AG09309 (cell line): ENCODE measurements around the gene SNX7.

ENCODE experiments used
- DNase-seq: peaks from one replicate; pipeline ENCODE4 v3.0.0-alpha.2; 2010; ENCODE audit warnings: low read depth
- H3K4me3 ChIP-seq: 2 replicates; pipeline ENCODE4 v1.5.1; 2011; ENCODE audit warnings: mild to moderate bottlenecking, low read depth, low read length, moderate library complexity; ENCODE audit not compliant: control insufficient read depth
- TF ChIP-seq, protein P1 (sequence below): IDR thresholded peaks from 2 replicates; pipeline ENCODE4 v1.5.1; 2011; ENCODE audit warnings: mild to moderate bottlenecking, low read depth, low read length, inconsistent platforms; ENCODE audit not compliant: insufficient read depth, control insufficient read depth; ENCODE audit errors: missing control alignments

Gene SNX7, protein sequence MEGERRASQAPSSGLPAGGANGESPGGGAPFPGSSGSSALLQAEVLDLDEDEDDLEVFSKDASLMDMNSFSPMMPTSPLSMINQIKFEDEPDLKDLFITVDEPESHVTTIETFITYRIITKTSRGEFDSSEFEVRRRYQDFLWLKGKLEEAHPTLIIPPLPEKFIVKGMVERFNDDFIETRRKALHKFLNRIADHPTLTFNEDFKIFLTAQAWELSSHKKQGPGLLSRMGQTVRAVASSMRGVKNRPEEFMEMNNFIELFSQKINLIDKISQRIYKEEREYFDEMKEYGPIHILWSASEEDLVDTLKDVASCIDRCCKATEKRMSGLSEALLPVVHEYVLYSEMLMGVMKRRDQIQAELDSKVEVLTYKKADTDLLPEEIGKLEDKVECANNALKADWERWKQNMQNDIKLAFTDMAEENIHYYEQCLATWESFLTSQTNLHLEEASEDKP

DNA sequence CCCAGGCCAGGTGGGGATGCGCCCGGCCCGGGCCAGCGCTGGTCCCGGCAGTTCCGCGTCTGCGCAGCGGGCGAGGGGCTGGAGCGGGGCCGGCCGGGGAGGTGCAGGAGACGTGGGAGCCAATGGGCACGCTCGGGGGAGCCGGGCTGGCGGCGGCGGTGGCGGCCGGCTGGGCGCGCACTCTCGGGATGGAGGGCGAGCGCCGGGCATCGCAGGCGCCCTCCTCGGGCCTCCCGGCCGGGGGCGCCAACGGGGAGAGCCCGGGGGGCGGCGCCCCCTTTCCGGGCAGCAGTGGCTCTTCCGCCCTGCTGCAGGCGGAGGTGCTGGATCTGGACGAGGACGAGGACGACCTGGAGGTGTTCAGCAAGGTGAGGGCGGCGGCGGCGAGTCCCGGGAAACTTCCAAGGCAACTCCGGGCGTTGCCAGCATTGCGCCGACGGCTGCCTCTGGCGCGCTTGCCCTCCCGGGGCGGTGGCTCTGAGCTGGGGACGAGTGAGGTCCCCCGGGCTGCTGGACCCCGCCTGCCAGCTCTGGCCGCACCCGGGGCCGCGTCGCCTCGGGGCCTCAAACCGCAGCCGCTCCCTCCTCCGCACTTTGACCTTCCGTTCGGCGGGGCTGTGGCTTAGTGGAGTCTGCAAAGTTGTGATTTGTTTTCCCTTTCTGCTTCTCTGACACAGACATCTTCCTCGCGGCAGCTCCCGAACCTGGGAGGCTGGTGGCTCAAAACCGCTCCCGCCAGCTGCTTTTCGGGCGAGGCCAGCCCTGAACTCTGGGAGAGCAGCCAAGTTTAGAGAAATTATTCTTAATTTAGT, at the start of gene SNX7:
SNX7 (plus strand) TSS at position 178 of the 812 bp plus-strand sequence; CDS start at position 189, 11 bp downstream.
- TF ChIP-seq, protein P1, sequence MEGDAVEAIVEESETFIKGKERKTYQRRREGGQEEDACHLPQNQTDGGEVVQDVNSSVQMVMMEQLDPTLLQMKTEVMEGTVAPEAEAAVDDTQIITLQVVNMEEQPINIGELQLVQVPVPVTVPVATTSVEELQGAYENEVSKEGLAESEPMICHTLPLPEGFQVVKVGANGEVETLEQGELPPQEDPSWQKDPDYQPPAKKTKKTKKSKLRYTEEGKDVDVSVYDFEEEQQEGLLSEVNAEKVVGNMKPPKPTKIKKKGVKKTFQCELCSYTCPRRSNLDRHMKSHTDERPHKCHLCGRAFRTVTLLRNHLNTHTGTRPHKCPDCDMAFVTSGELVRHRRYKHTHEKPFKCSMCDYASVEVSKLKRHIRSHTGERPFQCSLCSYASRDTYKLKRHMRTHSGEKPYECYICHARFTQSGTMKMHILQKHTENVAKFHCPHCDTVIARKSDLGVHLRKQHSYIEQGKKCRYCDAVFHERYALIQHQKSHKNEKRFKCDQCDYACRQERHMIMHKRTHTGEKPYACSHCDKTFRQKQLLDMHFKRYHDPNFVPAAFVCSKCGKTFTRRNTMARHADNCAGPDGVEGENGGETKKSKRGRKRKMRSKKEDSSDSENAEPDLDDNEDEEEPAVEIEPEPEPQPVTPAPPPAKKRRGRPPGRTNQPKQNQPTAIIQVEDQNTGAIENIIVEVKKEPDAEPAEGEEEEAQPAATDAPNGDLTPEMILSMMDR = no peak
- peak within 1 kb of the TSS; percentile 76 for H3K4me3 ChIP-seq
- no peak for DNase-seq

DNA sequence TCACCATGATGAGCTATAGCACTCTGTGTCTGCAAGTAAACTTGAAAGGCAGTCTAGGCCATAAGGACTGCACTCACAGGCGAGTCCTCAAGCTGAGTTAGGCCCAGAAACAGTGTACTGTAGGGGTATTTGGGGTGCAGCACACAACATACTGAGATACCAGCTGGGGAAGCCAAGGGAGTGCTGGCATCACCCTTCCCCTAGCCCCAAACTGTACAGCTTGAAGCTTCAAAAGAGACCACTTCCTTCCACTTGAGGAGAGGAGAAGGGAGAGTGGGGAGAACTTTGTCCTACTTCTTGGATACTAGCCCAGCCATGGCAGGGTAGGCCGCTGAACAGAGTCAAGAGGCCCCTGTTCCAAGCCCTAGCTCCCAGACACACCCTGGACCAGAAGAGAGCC, 24.2 kb upstream of the SNX7 start:
- DNase-seq = no peak
- TF ChIP-seq, protein P1 = no peak
- H3K4me3 ChIP-seq = no peak overlapping the region

DNA sequence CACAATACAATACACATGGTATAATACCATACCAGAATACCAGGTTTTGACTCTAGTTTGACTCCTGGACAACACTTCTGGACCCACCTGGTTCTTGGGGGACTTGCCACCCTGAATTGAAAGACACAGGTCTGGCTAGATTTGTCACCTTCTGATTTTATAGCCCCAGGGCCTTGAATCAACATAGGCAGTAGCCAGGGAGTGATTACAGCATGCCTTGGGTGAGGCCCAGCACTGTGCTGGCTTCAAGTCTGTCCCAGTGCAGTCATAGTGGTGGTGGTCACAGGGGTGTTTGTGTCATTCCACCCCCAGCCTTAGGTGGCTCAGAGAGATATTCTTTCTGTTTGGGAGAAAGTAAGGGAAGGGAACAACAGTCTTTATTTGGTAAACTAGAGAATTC, 23.3 kb upstream of the SNX7 start:
- no peak overlapping the region for H3K4me3 ChIP-seq
- DNase-seq = no peak
- TF ChIP-seq, protein P1 = no peak

DNA sequence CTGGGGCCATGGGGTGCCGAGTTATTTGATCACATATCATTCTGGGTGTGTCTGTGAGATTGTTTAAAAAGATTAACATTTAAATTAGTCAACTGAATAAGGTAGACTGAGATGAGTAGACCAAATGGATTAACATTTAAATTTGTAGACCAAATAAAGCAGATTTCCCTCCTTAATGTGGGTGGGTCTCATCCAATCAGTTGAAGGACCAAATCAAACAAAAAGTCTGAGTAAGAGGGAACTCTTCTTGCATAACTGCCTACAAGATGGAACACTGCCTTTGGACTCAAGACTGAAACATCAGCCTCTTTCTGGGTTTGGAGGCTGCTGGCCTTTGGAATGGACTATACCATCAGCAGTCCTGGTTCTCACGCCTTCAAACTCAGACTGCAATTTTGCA, 17.0 kb upstream of the SNX7 start:
- TF ChIP-seq, protein P1 = no peak
- H3K4me3 ChIP-seq = no peak overlapping the region
- no peak for DNase-seq

DNA sequence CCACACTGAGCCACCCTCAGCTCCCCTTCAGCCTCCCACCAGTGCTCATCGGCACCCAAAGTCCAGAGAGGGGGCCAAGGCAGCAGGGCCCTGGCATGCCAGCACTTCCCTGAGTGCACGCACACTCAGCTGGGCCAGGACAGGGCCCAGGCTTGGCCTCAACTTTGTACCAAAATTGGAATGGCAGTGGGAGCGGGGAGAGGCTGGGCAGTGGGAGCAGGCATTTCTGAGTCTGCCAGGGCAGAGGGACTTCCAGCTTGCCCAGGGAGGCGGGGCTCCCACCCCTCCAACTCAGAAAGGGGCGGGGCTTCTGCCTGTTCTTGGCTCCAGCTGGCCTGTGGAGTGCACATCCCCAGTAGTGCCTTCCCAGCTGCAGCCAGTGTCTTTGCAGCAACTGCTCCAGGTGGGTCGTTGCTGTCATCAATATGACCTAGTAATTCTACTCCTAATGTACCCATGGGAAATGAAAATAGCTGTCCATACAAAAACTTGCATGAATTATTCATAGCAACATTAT, 10.3 kb upstream of the SNX7 start:
- no peak for DNase-seq
- no peak overlapping the region for H3K4me3 ChIP-seq
- TF ChIP-seq, protein P1 = no peak

DNA sequence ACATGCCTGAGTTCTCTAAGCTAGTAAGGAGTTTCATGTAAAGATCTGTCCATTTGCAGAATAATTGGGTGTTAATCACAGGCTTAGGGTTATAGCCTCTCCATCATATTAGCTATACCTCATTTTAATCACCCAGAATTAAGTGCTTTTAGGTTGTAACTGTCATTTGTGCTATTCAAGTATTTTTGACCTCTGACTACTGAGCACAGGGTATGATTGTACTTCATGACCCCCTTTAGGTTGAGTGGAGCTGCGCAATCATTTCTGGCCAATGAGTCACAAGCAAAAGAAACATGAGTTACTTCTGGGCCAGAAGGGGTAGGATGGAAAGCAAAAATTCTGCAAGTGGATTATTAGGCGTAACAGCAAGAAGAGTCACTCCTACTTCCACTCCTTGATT, 8.4 kb upstream of the SNX7 start:
- TF ChIP-seq, protein P1 = no peak
- H3K4me3 ChIP-seq = no peak overlapping the region
- DNase-seq = no peak
